HG03103 (cell line): ENCODE results near the gene NRDE2.

Source experiments
- ATAC-seq: cut with Tn5 transposase; IDR thresholded peaks from one replicate; pipeline ENCODE4 v1.9.1; 2021; ENCODE audit warnings: low read depth; ENCODE audit not compliant: unreplicated experiment

NRDE2 gene

GRCh38 chr14:90299408-90299807 lies 32.3 kb downstream of the NRDE2 start:
- no peak for ATAC-seq

- ATAC-seq, result no peak
These were observed 33.7 kb downstream of the NRDE2 start for GRCh38 chr14:90297876-90298629.

GRCh38 chr14:90296641-90297040 lies 35.1 kb downstream of the NRDE2 start:
- ATAC-seq, result no peak

GRCh38 chr14:90295870-90296516 lies 35.7 kb downstream of the NRDE2 start:
- no peak for ATAC-seq

GRCh38 chr14:90294872-90295271 lies 36.9 kb downstream of the NRDE2 start:
- no peak for ATAC-seq

GRCh38 chr14:90293766-90294730 lies 37.7 kb downstream of the NRDE2 start:
- ATAC-seq, result no peak

GRCh38 chr14:90291699-90292098 lies 40.0 kb downstream of the NRDE2 start:
- ATAC-seq, result no peak

GRCh38 chr14:90290337-90291011 lies 41.3 kb downstream of the NRDE2 start:
- no peak for ATAC-seq

- ATAC-seq, result no peak
These were observed 42.9 kb downstream of the NRDE2 start for GRCh38 chr14:90288651-90289355.

GRCh38 chr14:90287791-90288190 lies 44.0 kb downstream of the NRDE2 start:
- ATAC-seq, result no peak

- ATAC-seq, result no peak
These were observed 50.0 kb downstream of the NRDE2 start for GRCh38 chr14:90281756-90282155.

GRCh38 chr14:90281261-90281660 lies 50.5 kb downstream of the NRDE2 start:
- no peak for ATAC-seq

- ATAC-seq, result no peak
These were observed 51.6 kb downstream of the NRDE2 start for GRCh38 chr14:90280096-90280495.

GRCh38 chr14:90278199-90279175 lies 53.3 kb downstream of the NRDE2 start:
- no peak for ATAC-seq

GRCh38 chr14:90277581-90278198 lies 54.1 kb downstream of the NRDE2 start:
- ATAC-seq, result no peak

- no peak for ATAC-seq
These were observed 54.9 kb downstream of the NRDE2 start for GRCh38 chr14:90276646-90277367.

GRCh38 chr14:90275820-90276219 lies 55.9 kb downstream of the NRDE2 start:
- ATAC-seq, result no peak

- ATAC-seq, result no peak
These were observed 56.3 kb downstream of the NRDE2 start for GRCh38 chr14:90275458-90275814.
